Smooth muscle cell (in vitro differentiated cells): ENCODE measurements around the gene C1orf159. TPM values are rescaled to one million over a fixed set of nuclear protein-coding genes. Genes with fewer than 3 reads are reported as not detected.

Source experiments
- DNase-seq: peaks from one replicate; lab custom pipeline; 2025; ENCODE audit not compliant: unreplicated experiment; lab: John Stamatoyannopoulos, UW
- H2AFZ ChIP-seq: fragments of 200-600 bp; sonication (generic); 2 replicates; pipeline ENCODE4 v1.6.0; 2016; ENCODE audit warnings: antibody characterized with exemption, low read depth, mild to moderate bottlenecking
- H3F3A ChIP-seq: fragments of 200-600 bp; sonication (generic); 2 replicates; pipeline ENCODE4 v1.6.0; 2017; ENCODE audit warnings: antibody characterized with exemption, low read depth
- H3K27ac ChIP-seq: fragments of 200-600 bp; sonication (generic); 2 replicates; pipeline ENCODE4 v1.5.1; 2016; ENCODE audit warnings: low read depth, mild to moderate bottlenecking
- H3K27me3 ChIP-seq: fragments of 200-600 bp; sonication (generic); 2 replicates; pipeline ENCODE4 v1.6.1; 2016; ENCODE audit warnings: low read depth, mild to moderate bottlenecking
- H3K36me3 ChIP-seq: fragments of 200-600 bp; sonication (generic); 2 replicates; pipeline ENCODE4 v1.5.1; 2016; ENCODE audit warnings: low read depth
- H3K4me1 ChIP-seq: fragments of 200-600 bp; sonication (generic); 2 replicates; pipeline ENCODE4 v1.5.1; 2016; ENCODE audit warnings: low read depth
- H3K4me2 ChIP-seq: fragments of 200-600 bp; sonication (generic); 2 replicates; pipeline ENCODE4 v1.6.0; 2016; ENCODE audit warnings: mild to moderate bottlenecking
- H3K4me3 ChIP-seq: fragments of 200-600 bp; sonication (generic); 2 replicates; pipeline ENCODE4 v1.5.1; 2016; ENCODE audit warnings: mild to moderate bottlenecking
- H3K79me2 ChIP-seq: fragments of 200-600 bp; sonication (generic); 2 replicates; pipeline ENCODE4 v1.6.0; 2016; ENCODE audit warnings: low read depth, mild to moderate bottlenecking
- H3K9ac ChIP-seq: fragments of 200-600 bp; sonication (generic); 2 replicates; pipeline ENCODE4 v1.6.0; 2016; ENCODE audit warnings: low read depth
- H3K9me3 ChIP-seq: fragments of 200-600 bp; sonication (generic); replicated peaks from 2 replicates; pipeline ENCODE4 v1.5.1; 2016; ENCODE audit warnings: low read depth
- H4K20me1 ChIP-seq: fragments of 200-600 bp; sonication (generic); 2 replicates; pipeline ENCODE4 v1.6.0; 2016; ENCODE audit warnings: low read depth
- CTCF ChIP-seq: fragments of 200-600 bp; sonication (generic); IDR thresholded peaks from 2 replicates; pipeline ENCODE4 v1.5.1; 2017; ENCODE audit warnings: borderline replicate concordance, mild to moderate bottlenecking, antibody characterized with exemption; ENCODE audit not compliant: insufficient read depth, poor library complexity, severe bottlenecking
- WGBS: methylation state at CpG from one replicate; pipeline ENCODE4 v1.1.7; 2016; ENCODE audit warnings: low lambda C conversion rate; 5-methylcytosine and 5-hydroxymethylcytosine counted together
- polyA plus RNA-seq: library from polyadenylated mRNA; unstranded; fragments of >200 nt; fragmentation: Nextera tagmentation; extraction: Ambion mirVana; gene quantifications from 2 replicates; pipeline ENCODE4 v1.2.1, GENCODE V29; 2016
- total RNA-seq: library from RNA; depleted of rRNA; stranded (reverse); fragments of >200 nt; gene quantifications from 2 replicates; pipeline ENCODE4 v1.2.3, GENCODE V29; 2014

C1orf159 gene
- total and polyA plus RNA-seq, 2 experiments from 2014 or later, result 20.2 to 24.5 TPM

DNA sequence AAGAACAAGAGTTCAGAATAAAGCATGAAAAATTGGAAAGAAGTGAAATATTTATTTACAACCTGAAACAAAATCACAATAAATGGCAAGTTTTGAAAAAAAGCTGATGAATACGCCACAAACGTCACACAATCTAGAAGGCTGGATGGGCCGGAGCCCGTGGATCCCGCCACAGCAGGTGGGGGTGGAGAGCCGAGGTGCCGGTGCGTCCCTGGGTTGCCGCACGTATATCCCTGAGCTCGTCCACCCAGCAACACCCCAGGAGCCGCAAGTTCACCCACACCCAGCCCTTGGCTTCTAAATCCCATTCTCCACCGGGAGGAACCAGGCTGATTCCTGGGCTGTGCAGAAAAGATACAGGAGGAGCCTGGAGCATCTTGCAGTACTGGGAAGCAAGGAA, 32.2 kb upstream of the C1orf159 start:
- no peak overlapping the region for H2AFZ ChIP-seq
- H4K20me1 ChIP-seq, result no peaks in the 10 kb centered on the region
- no peaks in the 10 kb centered on the region for H3K27me3 ChIP-seq
- 93% methylated on average over 13 of the region's 13 CpGs for WGBS
- H3K4me2 ChIP-seq, result no peak overlapping the region
- H3K4me3 ChIP-seq, result no peak overlapping the region
- H3K4me1 ChIP-seq, result no peaks in the 10 kb centered on the region
- no peak for DNase-seq
- no peak overlapping the region for H3K27ac ChIP-seq
- no peak overlapping the region for H3K9ac ChIP-seq
- H3K36me3 ChIP-seq, result no peaks in the 10 kb centered on the region
- H3F3A ChIP-seq, result no peaks in the 10 kb centered on the region
- TF ChIP-seq CTCF, result no peak
- H3K9me3 ChIP-seq, result no peaks in the 10 kb centered on the region
- H3K79me2 ChIP-seq, result no peaks in the 10 kb centered on the region

DNA sequence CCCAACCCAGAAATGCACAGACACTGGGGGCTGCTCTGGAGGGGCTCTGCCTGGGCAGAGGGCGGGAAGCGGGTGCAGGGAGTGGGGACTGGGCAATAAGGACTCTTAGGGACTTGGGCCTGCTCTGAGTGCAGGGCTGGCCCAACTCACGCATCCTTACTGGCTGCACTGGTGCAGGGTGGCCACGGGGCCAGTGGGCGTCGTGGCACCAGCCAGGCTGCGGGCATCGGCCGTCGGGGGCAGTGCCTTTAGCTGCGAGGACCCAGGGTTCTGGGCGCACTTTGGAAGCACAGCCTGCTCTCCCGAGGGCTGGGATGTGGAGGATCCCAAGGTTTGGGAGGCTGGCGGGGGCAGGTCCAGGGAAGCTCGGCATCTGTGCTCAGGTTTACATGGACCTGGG, 30.7 kb upstream of the C1orf159 start:
- H3F3A ChIP-seq, result no peaks in the 10 kb centered on the region
- no peak overlapping the region for H3K27ac ChIP-seq
- no peak for DNase-seq
- H3K9ac ChIP-seq, result no peak overlapping the region
- no peaks in the 10 kb centered on the region for H3K36me3 ChIP-seq
- TF ChIP-seq CTCF, result no peak
- H3K4me3 ChIP-seq, result no peak overlapping the region
- no peaks in the 10 kb centered on the region for H3K4me1 ChIP-seq
- no peaks in the 10 kb centered on the region for H3K9me3 ChIP-seq
- H3K27me3 ChIP-seq, result no peaks in the 10 kb centered on the region
- no peaks in the 10 kb centered on the region for H4K20me1 ChIP-seq
- no peaks in the 10 kb centered on the region for H3K79me2 ChIP-seq
- H3K4me2 ChIP-seq, result no peak overlapping the region
- H2AFZ ChIP-seq, result no peak overlapping the region
- 98% methylated on average over 15 of the region's 15 CpGs for WGBS

DNA sequence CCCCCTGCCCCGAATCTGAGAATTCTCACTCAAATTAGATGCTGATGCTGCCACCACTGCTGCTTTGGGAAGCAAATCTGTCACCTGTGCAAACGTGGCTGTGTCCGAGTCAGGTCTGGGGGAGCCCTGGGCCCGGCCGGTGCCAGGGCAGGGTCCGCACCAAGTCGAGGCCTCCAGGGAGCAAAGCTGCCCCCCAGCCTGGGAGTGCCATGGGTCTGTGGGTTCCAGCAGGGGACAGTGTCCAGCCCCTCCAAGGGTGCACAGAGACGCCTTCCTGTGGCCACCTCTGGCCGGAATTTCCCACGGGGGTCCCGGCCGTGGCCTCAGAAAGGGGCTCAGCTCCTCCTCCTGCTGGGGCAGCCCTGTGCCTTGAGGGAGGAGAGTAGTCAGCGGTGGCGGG, 30.1 kb upstream of the C1orf159 start:
- DNase-seq, result no peak
- WGBS, result 93% methylated on average over 14 of the region's 14 CpGs
- H3K79me2 ChIP-seq, result no peaks in the 10 kb centered on the region
- no peaks in the 10 kb centered on the region for H3K4me1 ChIP-seq
- H3K9me3 ChIP-seq, result no peaks in the 10 kb centered on the region
- no peaks in the 10 kb centered on the region for H3K27me3 ChIP-seq
- H4K20me1 ChIP-seq, result no peaks in the 10 kb centered on the region
- H3K36me3 ChIP-seq, result no peaks in the 10 kb centered on the region
- H3K4me2 ChIP-seq, result no peak overlapping the region
- H2AFZ ChIP-seq, result no peak overlapping the region
- no peaks in the 10 kb centered on the region for H3F3A ChIP-seq
- no peak for TF ChIP-seq CTCF
- no peak overlapping the region for H3K27ac ChIP-seq
- H3K9ac ChIP-seq, result no peak overlapping the region
- no peak overlapping the region for H3K4me3 ChIP-seq

- H3K9me3 ChIP-seq, result no peaks in the 10 kb centered on the region
- no peak overlapping the region for H2AFZ ChIP-seq
- no peak for DNase-seq
- no peak overlapping the region for H3K4me2 ChIP-seq
- H3K9ac ChIP-seq, result no peak overlapping the region
- H3K4me3 ChIP-seq, result no peak overlapping the region
- no peaks in the 10 kb centered on the region for H3K4me1 ChIP-seq
- no peak overlapping the region for H3K27ac ChIP-seq
- WGBS, result 98% methylated on average over 9 of the region's 9 CpGs
- no peaks in the 10 kb centered on the region for H3K79me2 ChIP-seq
- H3K36me3 ChIP-seq, result no peaks in the 10 kb centered on the region
- TF ChIP-seq CTCF, result no peak
- H3K27me3 ChIP-seq, result no peaks in the 10 kb centered on the region
- H3F3A ChIP-seq, result no peaks in the 10 kb centered on the region
- H4K20me1 ChIP-seq, result no peaks in the 10 kb centered on the region
Measured at GRCh38 chr1:1145547-1145914, 29.6 kb upstream of the C1orf159 start.
